CD4-positive, alpha-beta T cell (primary cell): ENCODE measurements around the gene WFDC10A. TPM values are rescaled to one million over a fixed set of nuclear protein-coding genes. Genes with fewer than 3 reads are reported as not detected.
"Not testable (repeated sequence)": the region's sequence is repeated elsewhere in the genome, so short reads cannot be mapped to it uniquely, and the experiment has no call there.

Experiments
- ATAC-seq: fragments of 200-7000 bp; cut with Tn5 transposase; one replicate; pipeline ENCODE4 v1.10.0; 2022; ENCODE audit warnings: mild to moderate bottlenecking; ENCODE audit not compliant: poor library complexity
- CTCF ChIA-PET: fragments of 350-600 bp; sonication (Branson Sonifier 250); formaldehyde crosslinking; loops from one replicate; lab custom pipeline; 2021; ENCODE audit warnings: antibody characterized with exemption, inconsistent platforms; lab: Charles Lee
- POLR2A ChIA-PET: fragments of 350-600 bp; sonication (Branson Sonifier 250); formaldehyde crosslinking; loops from one replicate; lab custom pipeline; 2021; ENCODE audit warnings: antibody characterized with exemption, inconsistent platforms; lab: Charles Lee
- DNase-seq, 14 experiments: peaks; one replicate each; pipeline ENCODE4 v3.0.0-alpha.2; 2013 to 2020; ENCODE audit warnings: mixed read lengths in 2 of 14
- H3K27ac ChIP-seq, 2 donors: one replicate each; pipeline versions ENCODE4 v1.5.1 to v1.7.0; 2013; ENCODE audit warnings: low read length in 2 of 2, low read depth in 1 of 2, mild to moderate bottlenecking in 1 of 2
- H3K27me3 ChIP-seq, 2 experiments: 1 replicate in 1 of 2; 2 replicates in 1 of 2; pipeline versions ENCODE4 v1.6.1 to v1.7.0; 2013; ENCODE audit warnings: low read length in 2 of 2, control low read depth in 1 of 2, mild to moderate bottlenecking in 1 of 2, moderate library complexity in 1 of 2; ENCODE audit not compliant: insufficient read depth in 2 of 2, control insufficient read depth in 1 of 2
- H3K36me3 ChIP-seq: one replicate; pipeline ENCODE4 v1.6.1; 2013; ENCODE audit warnings: low read length, control low read depth; ENCODE audit not compliant: insufficient read depth
- H3K4me1 ChIP-seq: one replicate; pipeline ENCODE4 v1.6.1; 2013; ENCODE audit warnings: low read length, control low read depth; ENCODE audit not compliant: insufficient read depth
- H3K4me3 ChIP-seq: one replicate; pipeline ENCODE4 v1.5.1; 2013; ENCODE audit warnings: mild to moderate bottlenecking, low read length, moderate library complexity
- H3K9me3 ChIP-seq, 2 experiments: 1 replicate in 1 of 2; 2 replicates in 1 of 2; pipeline versions ENCODE4 v1.6.1 to v1.7.0; 2013; ENCODE audit warnings: low read length in 2 of 2, mild to moderate bottlenecking in 2 of 2, control low read depth in 1 of 2, moderate library complexity in 1 of 2; ENCODE audit not compliant: control insufficient read depth in 1 of 2, insufficient read depth in 1 of 2
- H3K27ac Mint-ChIP-seq: one replicate; pipeline ENCODE4 v1.8.0; 2020; ENCODE audit warnings: mixed read lengths
- H3K27me3 Mint-ChIP-seq: one replicate; pipeline ENCODE4 v1.8.0; 2021; ENCODE audit warnings: mixed read lengths
- H3K36me3 Mint-ChIP-seq: one replicate; pipeline ENCODE4 v1.8.0; 2021; ENCODE audit warnings: low read depth, mixed read lengths
- H3K4me1 Mint-ChIP-seq: one replicate; pipeline ENCODE4 v1.8.0; 2021; ENCODE audit warnings: low read depth, mixed read lengths
- H3K4me3 Mint-ChIP-seq: one replicate; pipeline ENCODE4 v1.8.0; 2020; ENCODE audit warnings: mild to moderate bottlenecking, mixed read lengths
- H3K9me3 Mint-ChIP-seq: one replicate; pipeline ENCODE4 v1.8.0; 2020; ENCODE audit warnings: mixed read lengths
- CTCF ChIP-seq: fragments of 200-600 bp; IDR thresholded peaks from one replicate; pipeline ENCODE4 v1.8.0; 2022; ENCODE audit warnings: antibody characterized with exemption, mild to moderate bottlenecking
- intact Hi-C, 2 experiments: fragments of 100-400 bp; cut with DNase I in 1 of 2; cut with micrococcal nuclease in 1 of 2; formaldehyde crosslinking; loops; one replicate each; pipeline versions ENCODE4 v1.15.1 to v1.9.0; 2023 to 2025; cut with DNase I, micrococcal nuclease
- polyA plus RNA-seq, 2 donors: library from polyadenylated mRNA; unstranded; fragments of 120-200 nt; gene quantifications; one replicate each; pipeline ENCODE4 v1.2.1, GENCODE V29; 2013
- total RNA-seq, 174 experiments: library from RNA in 2 of 174; stranded (reverse) in 2 of 174; gene quantifications; one replicate each; pipeline ENCODE4 v1.2.3 and lab custom pipeline; 2021 to 2026

Gene WFDC10A
- total RNA-seq (not detected), total RNA-seq (lab: John Stamatoyannopoulos, UW) (0 to 0.11 (median 0) reads per million in 172 experiments)
- polyA plus RNA-seq (2013, experiment 1 of 2) = not detected
- not detected for polyA plus RNA-seq (2013, experiment 2 of 2)

- ChIA-PET CTCF (interaction anchor here (1.4 kb wide), 1 partner anchor 13 kb away, joined by 3 read pairs; no protein-coding TSS in a partner anchor), POLR2A (no interaction called here)
- peaks cover 4% of the 10 kb centered on the region for H3K4me1 Mint-ChIP-seq
- Histone ChIP-seq H3K27ac (no peak within 1 kb of the TSS), H3K4me3 (no peak within 1 kb of the TSS), H3K36me3 (no peaks in the 10 kb centered on the region), H3K9me3 (no peaks in the 10 kb centered on the region), H3K4me1 (peaks cover 3% of the 10 kb centered on the region), H3K27me3 (peaks cover 0 to 6% of the 10 kb centered on the region in 2 experiments)
- peaks cover 6% of the 10 kb centered on the region for H3K9me3 Mint-ChIP-seq
- H3K27ac Mint-ChIP-seq = no peak within 1 kb of the TSS
- peak; percentile 60 for ATAC-seq
- peaks cover 64% of the 10 kb centered on the region for H3K27me3 Mint-ChIP-seq
- TF ChIP-seq CTCF = peak; percentile 40
- no peak within 1 kb of the TSS for H3K4me3 Mint-ChIP-seq
- intact Hi-C loops = no loop called here
- DNase-seq = peak in 4 of 14 experiments; percentile 4 to 45 (median 32)
- H3K36me3 Mint-ChIP-seq = no peaks in the 10 kb centered on the region
Observed at GRCh38 chr20:45629496-45630100, at the start of gene WFDC10A. Gene WFDC10A, plus strand, starts transcription at chr20:45629739. Its CDS starts 75 bp downstream, at chr20:45629814.

- H3K4me1 ChIP-seq = no peaks in the 10 kb centered on the region
- no peak for TF ChIP-seq CTCF
- CTCF ChIA-PET = no interaction called here
- H3K4me3 ChIP-seq = no peak overlapping the region
- H3K27ac ChIP-seq = no peak overlapping the region
- no peaks in the 10 kb centered on the region for H3K36me3 ChIP-seq
- no peaks in the 10 kb centered on the region for H3K4me1 Mint-ChIP-seq
- no peaks in the 10 kb centered on the region for H3K36me3 Mint-ChIP-seq
- H3K27me3 ChIP-seq = peaks cover 5 to 14% of the 10 kb centered on the region in 2 experiments
- DNase-seq (no peak), ATAC-seq (no peak)
- intact Hi-C loops = no loop called here
- peaks cover 22% of the 10 kb centered on the region for H3K27me3 Mint-ChIP-seq
- H3K27ac Mint-ChIP-seq = no peak overlapping the region
- H3K9me3 ChIP-seq = no peaks in the 10 kb centered on the region
- H3K4me3 Mint-ChIP-seq = no peak overlapping the region
- no peaks in the 10 kb centered on the region for H3K9me3 Mint-ChIP-seq
- POLR2A ChIA-PET = no interaction called here
Observed at GRCh38 chr20:45581702-45582101, 47.8 kb upstream of the WFDC10A start.

GRCh38 chr20:45583502-45583901 lies 46.0 kb upstream of the WFDC10A start:
- ChIA-PET CTCF (no interaction called here), POLR2A (no interaction called here)
- Mint-ChIP-seq H3K4me1 (no peaks in the 10 kb centered on the region), H3K27ac (no peak overlapping the region), H3K9me3 (no peaks in the 10 kb centered on the region), H3K4me3 (no peak overlapping the region), H3K27me3 (peaks cover 27% of the 10 kb centered on the region), H3K36me3 (no peaks in the 10 kb centered on the region)
- peaks cover 5 to 14% of the 10 kb centered on the region in 2 experiments for H3K27me3 ChIP-seq
- intact Hi-C loops = no loop called here
- no peak for TF ChIP-seq CTCF
- no peak overlapping the region for H3K4me3 ChIP-seq
- ATAC-seq (no peak), DNase-seq (no peak)
- no peaks in the 10 kb centered on the region for H3K9me3 ChIP-seq
- no peaks in the 10 kb centered on the region for H3K36me3 ChIP-seq
- H3K4me1 ChIP-seq = no peaks in the 10 kb centered on the region
- H3K27ac ChIP-seq = no peak overlapping the region

- H3K36me3 Mint-ChIP-seq, DNase-seq, intact Hi-C loops, H3K36me3 ChIP-seq, CTCF ChIA-PET, H3K4me3 ChIP-seq, H3K4me3 Mint-ChIP-seq, H3K4me1 ChIP-seq, H3K4me1 Mint-ChIP-seq, H3K27ac Mint-ChIP-seq, H3K9me3 Mint-ChIP-seq, POLR2A ChIA-PET, H3K27ac ChIP-seq, ATAC-seq, H3K9me3 ChIP-seq: not testable (repeated sequence)
- peaks cover 29% of the 10 kb centered on the region for H3K27me3 Mint-ChIP-seq
- H3K27me3 ChIP-seq = peaks cover 5 to 11% of the 10 kb centered on the region in 2 experiments
Observed at GRCh38 chr20:45584294-45584693, 45.2 kb upstream of the WFDC10A start.

- H3K27ac ChIP-seq, ATAC-seq, intact Hi-C loops, CTCF ChIA-PET, DNase-seq, H3K4me1 Mint-ChIP-seq, H3K9me3 ChIP-seq, H3K36me3 ChIP-seq, POLR2A ChIA-PET, H3K4me3 Mint-ChIP-seq, H3K27ac Mint-ChIP-seq, H3K4me3 ChIP-seq, H3K9me3 Mint-ChIP-seq, H3K4me1 ChIP-seq, H3K36me3 Mint-ChIP-seq, H3K27me3 ChIP-seq: not testable (repeated sequence)
- H3K27me3 Mint-ChIP-seq = peaks cover 26% of the 10 kb centered on the region
Observed at GRCh38 chr20:45585986-45586385, 43.6 kb upstream of the WFDC10A start.
